Aorta (tissue), 5 donors: ENCODE data around the gene STX12. TPM values are rescaled to one million over a fixed set of nuclear protein-coding genes. Genes with fewer than 3 reads are reported as not detected.
A peak's percentile ranks its signal among the peaks of the same experiment; 100 is the strongest.

Experiments used
- ATAC-seq: fragments of 200-7000 bp; cut with Tn5 transposase; one replicate; pipeline ENCODE4 v1.9.1; 2022; ENCODE audit warnings: moderate library complexity; ENCODE audit not compliant: low FRiP score
- DNase-seq, 2 donors: peaks; one replicate each; pipeline ENCODE4 v3.0.0-alpha.2; 2020
- H3K27ac ChIP-seq, 2 donors: one replicate each; pipeline ENCODE4 v1.5.1; 2013; ENCODE audit warnings: low read length in 2 of 2, mild to moderate bottlenecking in 2 of 2, moderate library complexity in 2 of 2, control low read depth in 1 of 2, inconsistent platforms in 1 of 2, low read depth in 1 of 2
- H3K27me3 ChIP-seq, 2 donors: one replicate each; pipeline ENCODE4 v1.6.1; 2013; ENCODE audit warnings: control low read depth in 1 of 2, low read length in 1 of 2, mild to moderate bottlenecking in 1 of 2, moderate library complexity in 1 of 2; ENCODE audit not compliant: insufficient read depth in 2 of 2, control insufficient read depth in 1 of 2
- H3K36me3 ChIP-seq, 2 donors: one replicate each; pipeline ENCODE4 v1.6.1; 2013; ENCODE audit warnings: control low read depth in 1 of 2, low read length in 1 of 2, mild to moderate bottlenecking in 1 of 2; ENCODE audit not compliant: insufficient read depth in 2 of 2, control insufficient read depth in 1 of 2
- H3K4me1 ChIP-seq, 2 donors: one replicate each; pipeline ENCODE4 v1.6.1; 2013; ENCODE audit warnings: low read length in 2 of 2, control low read depth in 1 of 2, mild to moderate bottlenecking in 1 of 2, moderate library complexity in 1 of 2; ENCODE audit not compliant: insufficient read depth in 2 of 2, control insufficient read depth in 1 of 2
- H3K4me3 ChIP-seq, 2 donors: one replicate each; pipeline ENCODE4 v1.5.1; 2013; ENCODE audit warnings: low read length in 2 of 2, control low read depth in 1 of 2, mild to moderate bottlenecking in 1 of 2
- H3K9me3 ChIP-seq: one replicate; pipeline ENCODE4 v1.6.1; 2013; ENCODE audit warnings: mild to moderate bottlenecking, low read length; ENCODE audit not compliant: control insufficient read depth
- WGBS, 2 donors: extraction: QIAGEN DNeasy Blood & Tissue Kit; methylation state at CpG; one replicate each; pipeline ENCODE4 v1.1.7; 2013; 5-methylcytosine and 5-hydroxymethylcytosine counted together
- intact Hi-C, 2 donors: fragments of 100-400 bp; cut with DNase I; formaldehyde crosslinking; loops; one replicate each; pipeline versions ENCODE4 v1.14.2 to v1.15.0; 2022
- polyA plus RNA-seq, 2 donors: library from polyadenylated mRNA; stranded (reverse); fragments of 200-250 nt; gene quantifications; one replicate each; pipeline ENCODE4 v1.2.3, GENCODE V29; 2013
- total RNA-seq, 2 donors: library from RNA; stranded (reverse); fragmentation: NEBNext Ultra II Directional; extraction: Animal tissue kit (Norgen Biotek cat#: 25700); gene quantifications; one replicate each; pipeline ENCODE4 v1.2.1, GENCODE V29; 2021
- donor health status: healthy with polysubstance abuse.
- donor health status: Bipolar disorder and iron deficiency.
- donor health status: DM: no; HTN: no; CAD: no.
- donor health status: DM: no; HTN: no; CAD: no.
- donor health status: DM: yes; HTN: yes; CAD: no.

Gene STX12
- total and polyA plus RNA-seq, 4 donors = 37.6 to 81.4 (median 56.7) TPM

DNA sequence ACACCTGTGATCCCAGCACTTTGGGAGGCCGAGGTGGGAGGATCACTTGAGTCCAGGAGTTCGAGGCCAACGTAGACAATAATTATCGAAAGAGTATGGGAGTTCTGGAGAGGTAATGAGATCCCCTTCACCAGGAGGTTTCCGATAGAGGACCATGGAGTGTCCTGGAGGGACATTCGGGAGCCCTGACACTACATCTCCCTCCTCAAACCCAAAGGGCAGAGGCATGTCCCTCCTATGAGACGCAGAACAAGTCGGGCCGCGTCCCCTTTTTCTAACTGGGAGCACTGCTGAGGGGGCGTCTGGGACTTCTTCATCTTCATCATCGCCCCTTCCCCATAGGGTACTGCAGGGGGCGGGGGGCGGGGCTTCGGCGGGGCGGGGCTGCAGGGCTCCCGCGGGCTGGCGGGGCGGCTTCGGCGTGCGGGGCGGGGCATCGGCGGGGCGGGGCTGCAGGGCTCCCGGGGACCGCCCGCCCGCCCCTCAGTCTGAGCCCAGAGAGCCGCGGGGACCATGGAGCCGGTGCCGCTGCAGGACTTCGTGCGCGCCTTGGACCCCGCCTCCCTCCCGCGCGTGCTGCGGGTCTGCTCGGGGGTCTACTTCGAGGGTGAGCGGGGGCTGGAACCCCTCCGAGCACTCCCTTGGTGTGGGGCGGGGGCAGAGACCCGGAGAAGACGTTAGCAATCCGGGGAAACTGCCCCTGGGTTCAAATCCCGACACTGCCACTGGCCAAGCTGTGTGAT lies 99.2 kb downstream of the STX12 start, which contains the start of gene THEMIS2:
Gene THEMIS2 (plus strand): TSS at position 486 of the 743 bp plus-strand sequence. CDS start 28 bp downstream, at position 514.
- no peaks in the 10 kb centered on the region for H3K4me1 ChIP-seq
- ATAC-seq = peak; percentile 81
- H3K27ac ChIP-seq = no peak within 1 kb of the TSS
- no peaks in the 10 kb centered on the region for H3K36me3 ChIP-seq
- WGBS, 2 donors = 9 to 20% methylated on average over 20 to 53 of the region's 53 CpGs
- intact Hi-C loops = no loop called here
- peak; percentile 85 to 91 for DNase-seq
- H3K9me3 ChIP-seq = no peaks in the 10 kb centered on the region
- H3K4me3 ChIP-seq = peak within 1 kb of the TSS; percentile 29 to 37
- H3K27me3 ChIP-seq = no peaks in the 10 kb centered on the region

GRCh38 chr1:27872802-27873551 lies 100.0 kb downstream of the STX12 start:
- no peaks in the 10 kb centered on the region for H3K9me3 ChIP-seq
- peak overlapping the region; percentile 29 to 37 for H3K4me3 ChIP-seq
- peak; percentile 16 for ATAC-seq
- 18 to 20% methylated on average over 38 of the region's 38 CpGs for WGBS, 2 donors
- H3K27me3 ChIP-seq = no peaks in the 10 kb centered on the region
- DNase-seq = no peak
- no peaks in the 10 kb centered on the region for H3K4me1 ChIP-seq
- intact Hi-C loops = no loop called here
- H3K36me3 ChIP-seq = no peaks in the 10 kb centered on the region
- H3K27ac ChIP-seq = no peak overlapping the region

DNA sequence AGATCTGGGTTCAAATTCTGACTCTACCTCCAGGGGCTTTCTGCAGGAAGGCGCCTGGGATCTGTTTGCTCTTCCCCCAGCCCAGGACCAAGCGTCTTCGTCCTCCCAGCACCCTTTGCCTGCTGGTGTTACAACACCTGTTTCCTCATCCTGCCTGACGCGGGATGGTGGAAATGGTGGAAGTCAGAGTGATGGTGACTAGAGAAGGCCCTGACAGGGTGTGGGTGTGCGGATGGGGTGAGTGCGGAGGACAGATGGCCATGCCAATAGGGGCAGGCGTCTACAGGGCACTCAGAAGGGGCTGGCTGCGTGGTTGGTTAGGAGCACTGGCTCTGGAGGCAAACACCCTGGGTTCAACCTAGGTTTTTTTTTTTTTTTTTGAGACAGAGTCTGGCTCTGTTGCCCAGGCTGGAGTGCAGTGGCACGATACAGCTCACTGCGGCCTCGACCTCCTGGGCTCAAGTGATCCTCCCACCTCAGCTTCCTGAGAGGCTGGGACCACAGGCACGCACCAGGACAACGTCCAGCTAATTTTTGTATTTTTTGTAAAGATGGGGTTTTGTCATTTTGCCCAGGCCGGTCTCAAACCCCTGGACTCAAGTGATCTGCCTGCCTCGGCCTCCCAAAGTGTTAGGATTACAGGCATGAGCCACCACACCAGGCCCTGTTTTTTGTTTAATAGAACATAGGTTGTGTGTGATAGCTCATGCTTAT lies 100.8 kb downstream of the STX12 start:
- Histone ChIP-seq H3K9me3 (no peaks in the 10 kb centered on the region), H3K36me3 (no peaks in the 10 kb centered on the region), H3K4me1 (no peaks in the 10 kb centered on the region), H3K4me3 (no peak overlapping the region), H3K27me3 (no peaks in the 10 kb centered on the region), H3K27ac (no peak overlapping the region)
- intact Hi-C loops = no loop called here
- no peak for DNase-seq
- peak; percentile 22 for ATAC-seq
- whole genome bisulfite sequencing, 2 donors = 88% methylated on average over 16 of the region's 16 CpGs

Other genes with a start within 250 kb of the STX12 start
- gene AHDC1, start 169.1 kb upstream of the STX12 start, total RNA-seq = 10 to 100 TPM; 63.5 to 89.1 TPM
- gene AHDC1, start 169.1 kb upstream of the STX12 start, polyA plus RNA-seq = 10 to 100 TPM in 1 of 2 donors, 1 to 10 TPM in 1; 7.8 to 23.9 TPM
- 10 to 100 TPM; 12.1 to 21.7 TPM for gene FGR, start 138.0 kb upstream of the STX12 start, total RNA-seq
- 10 to 100 TPM in 1 of 2 donors, 1 to 10 TPM in 1; 2.8 to 12.1 TPM for gene FGR, start 138.0 kb upstream of the STX12 start, polyA plus RNA-seq
- gene IFI6, start 101.0 kb upstream of the STX12 start, total RNA-seq = 100 to 1,000 TPM; 116 to 143 TPM
- 100 to 1,000 TPM in 1 of 2 donors, 10 to 100 TPM in 1; 85.3 to 170 TPM for gene IFI6, start 101.0 kb upstream of the STX12 start, polyA plus RNA-seq
- 10 to 100 TPM; 14.4 to 18.9 TPM for gene FAM76A, start 47.3 kb upstream of the STX12 start, total RNA-seq
- gene FAM76A, start 47.3 kb upstream of the STX12 start, polyA plus RNA-seq = 1 to 10 TPM; 5.9 to 8.0 TPM
- gene PPP1R8, start 57.6 kb downstream of the STX12 start, total RNA-seq = 10 to 100 TPM; 28.9 to 29.5 TPM
- gene PPP1R8, start 57.6 kb downstream of the STX12 start, polyA plus RNA-seq = 10 to 100 TPM; 22.3 to 32.0 TPM
- 10 to 100 TPM; 30.7 to 36.1 TPM for gene THEMIS2, start 99.3 kb downstream of the STX12 start, total RNA-seq
- 10 to 100 TPM in 1 of 2 donors, 1 to 10 TPM in 1; 5.3 to 21.7 TPM for gene THEMIS2, start 99.3 kb downstream of the STX12 start, polyA plus RNA-seq
- 10 to 100 TPM; 22.2 to 22.6 TPM for gene RPA2, start 141.4 kb downstream of the STX12 start, total RNA-seq
- gene RPA2, start 141.4 kb downstream of the STX12 start, polyA plus RNA-seq = 10 to 100 TPM; 22.4 to 28.5 TPM
- gene SMPDL3B, start 161.8 kb downstream of the STX12 start, total RNA-seq = under 1 TPM in 1 of 2 donors, not detected in 1; 0.49 TPM
- gene SMPDL3B, start 161.8 kb downstream of the STX12 start, polyA plus RNA-seq = 1 to 10 TPM in 1 of 2 donors, not detected in 1; 3.0 TPM
- 1 to 10 TPM; 6.8 to 7.8 TPM for gene XKR8, start 186.8 kb downstream of the STX12 start, total RNA-seq
- 1 to 10 TPM; 4.3 to 7.5 TPM for gene XKR8, start 186.8 kb downstream of the STX12 start, polyA plus RNA-seq